Tibial nerve (tissue), 4 donors: ENCODE results near the gene GMPPA. TPM values are rescaled to one million over a fixed set of nuclear protein-coding genes. Genes with fewer than 3 reads are reported as not detected.
A peak's percentile ranks its signal among the peaks of the same experiment; 100 is the strongest.

Source experiments
- DNase-seq, 2 donors: peaks; one replicate each; pipeline ENCODE4 v3.0.0-alpha.2; 2019; ENCODE audit warnings: low spot score in 2 of 2
- H3K27ac ChIP-seq, 4 donors: fragments of 200-600 bp; sonication (generic) in 3 of 4; one replicate each; pipeline ENCODE4 v1.5.1; 2017 to 2019; ENCODE audit warnings: mild to moderate bottlenecking in 1 of 4
- H3K27me3 ChIP-seq, 2 donors: fragments of 200-600 bp; sonication (generic) in 1 of 2; one replicate each; pipeline versions ENCODE4 v1.5.1 to v1.6.0; 2017 to 2019
- H3K36me3 ChIP-seq, 3 donors: fragments of 200-600 bp; sonication (generic); one replicate each; pipeline ENCODE4 v1.5.1; 2018 to 2019
- H3K4me1 ChIP-seq, 4 donors: fragments of 200-600 bp; sonication (generic) in 3 of 4; one replicate each; pipeline ENCODE4 v1.5.1; 2017 to 2019
- H3K4me3 ChIP-seq, 4 donors: fragments of 200-600 bp; sonication (generic) in 3 of 4; one replicate each; pipeline ENCODE4 v1.5.1; 2017 to 2019; ENCODE audit warnings: mild to moderate bottlenecking in 1 of 4, moderate library complexity in 1 of 4
- H3K9me3 ChIP-seq, 4 donors: fragments of 200-600 bp; sonication (generic) in 3 of 4; one replicate each; pipeline ENCODE4 v1.5.1; 2017 to 2019
- EP300 ChIP-seq, 2 donors: sonication (generic); formaldehyde crosslinking; IDR thresholded peaks; one replicate each; pipeline ENCODE4 v1.6.1; 2017; ENCODE audit warnings: antibody characterized with exemption in 2 of 2, mild to moderate bottlenecking in 1 of 2
- POLR2A ChIP-seq, 2 donors: fragments of 450-650 bp; IDR thresholded peaks; one replicate each; pipeline ENCODE4 v1.6.1; 2017; ENCODE audit warnings: antibody characterized with exemption in 2 of 2, mild to moderate bottlenecking in 2 of 2, moderate library complexity in 2 of 2
- WGBS, 2 donors: methylation state at CpG; one replicate each; pipeline ENCODE4 v1.1.5; 2018; 5-methylcytosine and 5-hydroxymethylcytosine counted together
- total RNA-seq, 4 donors: library from RNA; depleted of rRNA; stranded (reverse); fragments of >200 nt; gene quantifications; one replicate each; pipeline ENCODE4 v1.1.0, GENCODE V29; 2016
- TF ChIP-seq, protein P1 (sequence below), 5 experiments: fragments of 200-600 bp in 3 of 5; fragments of 450-650 bp in 2 of 5; sonication (generic) in 3 of 5; IDR thresholded peaks; one replicate each; pipeline ENCODE4 v1.5.1; 2016 to 2019; ENCODE audit warnings: antibody characterized with exemption in 5 of 5, mild to moderate bottlenecking in 3 of 5, moderate library complexity in 2 of 5

Gene GMPPA
- total RNA-seq, 4 donors from 2014 or later = 18.8 to 29.7 (median 27.8) TPM

DNA sequence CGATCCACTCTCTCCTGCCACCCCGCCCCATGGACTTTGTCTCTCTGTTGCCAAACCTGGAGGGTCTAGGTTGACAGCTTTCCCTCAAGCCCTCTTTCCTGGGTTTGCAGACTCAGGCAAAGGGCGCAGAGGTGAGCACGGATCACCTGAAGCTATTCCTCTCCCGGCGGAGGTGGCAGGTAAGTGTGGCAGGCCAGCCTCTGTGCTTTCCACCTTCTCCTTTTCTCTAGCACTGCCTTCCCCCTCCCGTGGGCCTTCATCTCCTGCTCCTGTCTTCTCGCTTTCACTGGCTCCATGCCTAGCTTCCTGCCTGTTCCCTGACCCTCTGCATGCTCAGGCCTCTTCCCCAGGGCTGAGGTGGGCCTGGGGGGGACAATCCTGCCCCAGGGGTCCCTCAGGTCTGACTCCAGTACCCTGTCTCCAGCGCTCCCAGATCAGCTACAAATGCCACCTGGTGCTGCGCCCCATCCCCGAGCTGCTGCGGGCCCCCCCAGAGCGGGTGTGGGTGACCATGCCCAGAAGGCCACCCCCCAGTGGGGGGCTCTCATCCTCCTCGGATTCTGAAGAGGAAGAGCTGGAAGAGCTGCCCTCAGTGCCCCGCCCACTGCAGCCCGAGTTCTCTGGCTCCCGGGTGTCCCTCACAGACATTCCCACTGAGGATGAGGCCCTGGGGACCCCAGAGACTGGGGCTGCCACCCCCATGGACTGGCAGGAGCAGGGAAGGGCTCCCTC lies 15.9 kb upstream of the GMPPA start:
- TF ChIP-seq EP300 (IDR thresholded peaks at IDR 0.05) (no peak), POLR2A (IDR thresholded peaks at IDR 0.05) (no peak)
- TF ChIP-seq, protein P1, sequence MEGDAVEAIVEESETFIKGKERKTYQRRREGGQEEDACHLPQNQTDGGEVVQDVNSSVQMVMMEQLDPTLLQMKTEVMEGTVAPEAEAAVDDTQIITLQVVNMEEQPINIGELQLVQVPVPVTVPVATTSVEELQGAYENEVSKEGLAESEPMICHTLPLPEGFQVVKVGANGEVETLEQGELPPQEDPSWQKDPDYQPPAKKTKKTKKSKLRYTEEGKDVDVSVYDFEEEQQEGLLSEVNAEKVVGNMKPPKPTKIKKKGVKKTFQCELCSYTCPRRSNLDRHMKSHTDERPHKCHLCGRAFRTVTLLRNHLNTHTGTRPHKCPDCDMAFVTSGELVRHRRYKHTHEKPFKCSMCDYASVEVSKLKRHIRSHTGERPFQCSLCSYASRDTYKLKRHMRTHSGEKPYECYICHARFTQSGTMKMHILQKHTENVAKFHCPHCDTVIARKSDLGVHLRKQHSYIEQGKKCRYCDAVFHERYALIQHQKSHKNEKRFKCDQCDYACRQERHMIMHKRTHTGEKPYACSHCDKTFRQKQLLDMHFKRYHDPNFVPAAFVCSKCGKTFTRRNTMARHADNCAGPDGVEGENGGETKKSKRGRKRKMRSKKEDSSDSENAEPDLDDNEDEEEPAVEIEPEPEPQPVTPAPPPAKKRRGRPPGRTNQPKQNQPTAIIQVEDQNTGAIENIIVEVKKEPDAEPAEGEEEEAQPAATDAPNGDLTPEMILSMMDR (IDR thresholded peaks at IDR 0.05) = no peak
- H3K36me3 ChIP-seq = no peaks in the 10 kb centered on the region
- 78 to 87% methylated on average over 11 to 14 of the region's 17 CpGs for WGBS, 2 donors
- H3K27ac ChIP-seq = no peak overlapping the region
- H3K4me1 ChIP-seq = peaks cover 0 to 18% (median 11%) of the 10 kb centered on the region in 4 donors
- peaks cover 0 to 62% of the 10 kb centered on the region in 2 donors for H3K27me3 ChIP-seq
- DNase-seq = no peak
- H3K4me3 ChIP-seq = no peak overlapping the region
- H3K9me3 ChIP-seq = no peaks in the 10 kb centered on the region

DNA sequence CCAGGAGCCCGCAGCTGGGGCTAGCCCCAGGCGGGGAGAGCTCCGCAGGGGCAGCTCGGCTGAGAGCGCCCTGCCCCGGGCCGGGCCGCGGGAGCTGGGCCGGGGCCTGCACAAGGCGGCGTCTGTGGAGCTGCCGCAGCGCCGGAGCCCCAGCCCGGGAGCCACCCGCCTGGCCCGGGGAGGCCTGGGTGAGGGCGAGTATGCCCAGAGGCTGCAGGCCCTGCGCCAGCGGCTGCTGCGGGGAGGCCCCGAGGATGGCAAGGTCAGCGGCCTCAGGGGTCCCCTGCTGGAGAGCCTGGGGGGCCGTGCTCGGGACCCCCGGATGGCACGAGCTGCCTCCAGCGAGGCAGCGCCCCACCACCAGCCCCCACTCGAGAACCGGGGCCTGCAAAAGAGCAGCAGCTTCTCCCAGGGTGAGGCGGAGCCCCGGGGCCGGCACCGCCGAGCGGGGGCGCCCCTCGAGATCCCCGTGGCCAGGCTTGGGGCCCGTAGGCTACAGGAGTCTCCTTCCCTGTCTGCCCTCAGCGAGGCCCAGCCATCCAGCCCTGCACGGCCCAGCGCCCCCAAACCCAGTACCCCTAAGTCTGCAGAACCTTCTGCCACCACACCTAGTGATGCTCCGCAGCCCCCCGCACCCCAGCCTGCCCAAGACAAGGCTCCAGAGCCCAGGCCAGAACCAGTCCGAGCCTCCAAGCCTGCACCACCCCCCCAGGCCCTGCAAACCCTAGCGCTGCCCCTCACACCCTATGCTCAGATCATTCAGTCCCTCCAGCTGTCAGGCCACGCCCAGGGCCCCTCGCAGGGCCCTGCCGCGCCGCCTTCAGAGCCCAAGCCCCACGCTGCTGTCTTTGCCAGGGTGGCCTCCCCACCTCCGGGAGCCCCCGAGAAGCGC lies 15.0 kb upstream of the GMPPA start:
- TF ChIP-seq POLR2A (IDR thresholded peaks at IDR 0.05) (no peak), EP300 (IDR thresholded peaks at IDR 0.05) (no peak)
- TF ChIP-seq, protein P1 (IDR thresholded peaks at IDR 0.05) = no peak
- H3K36me3 ChIP-seq = no peaks in the 10 kb centered on the region
- DNase-seq = no peak
- WGBS, 2 donors = 20 to 26% methylated on average over 14 to 24 of the region's 58 CpGs
- peaks cover 0 to 18% (median 11%) of the 10 kb centered on the region in 4 donors for H3K4me1 ChIP-seq
- H3K9me3 ChIP-seq = no peaks in the 10 kb centered on the region
- peaks cover 0 to 71% of the 10 kb centered on the region in 2 donors for H3K27me3 ChIP-seq
- H3K4me3 ChIP-seq = peak overlapping the region in 2 of 4 donors; percentile 26 to 29
- no peak overlapping the region for H3K27ac ChIP-seq

DNA sequence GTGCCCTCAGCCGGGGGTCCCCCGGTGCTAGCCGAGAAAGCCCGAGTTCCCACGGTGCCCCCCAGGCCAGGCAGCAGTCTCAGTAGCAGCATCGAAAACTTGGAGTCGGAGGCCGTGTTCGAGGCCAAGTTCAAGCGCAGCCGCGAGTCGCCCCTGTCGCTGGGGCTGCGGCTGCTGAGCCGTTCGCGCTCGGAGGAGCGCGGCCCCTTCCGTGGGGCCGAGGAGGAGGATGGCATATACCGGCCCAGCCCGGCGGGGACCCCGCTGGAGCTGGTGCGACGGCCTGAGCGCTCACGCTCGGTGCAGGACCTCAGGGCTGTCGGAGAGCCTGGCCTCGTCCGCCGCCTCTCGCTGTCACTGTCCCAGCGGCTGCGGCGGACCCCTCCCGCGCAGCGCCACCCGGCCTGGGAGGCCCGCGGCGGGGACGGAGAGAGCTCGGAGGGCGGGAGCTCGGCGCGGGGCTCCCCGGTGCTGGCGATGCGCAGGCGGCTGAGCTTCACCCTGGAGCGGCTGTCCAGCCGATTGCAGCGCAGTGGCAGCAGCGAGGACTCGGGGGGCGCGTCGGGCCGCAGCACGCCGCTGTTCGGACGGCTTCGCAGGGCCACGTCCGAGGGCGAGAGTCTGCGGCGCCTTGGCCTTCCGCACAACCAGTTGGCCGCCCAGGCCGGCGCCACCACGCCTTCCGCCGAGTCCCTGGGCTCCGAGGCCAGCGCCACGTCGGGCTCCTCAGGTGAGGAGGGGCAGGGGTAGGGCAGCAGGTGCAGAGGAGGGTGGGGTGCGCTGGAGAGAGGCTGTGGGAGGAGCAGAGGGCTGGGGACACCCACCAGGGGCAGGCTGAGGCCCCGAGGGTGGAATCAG lies 14.1 kb upstream of the GMPPA start:
- H3K4me1 ChIP-seq = peaks cover 0 to 18% (median 11%) of the 10 kb centered on the region in 4 donors
- no peak overlapping the region for H3K27ac ChIP-seq
- H3K4me3 ChIP-seq = peak overlapping the region in 2 of 4 donors; percentile 26 to 29
- no peaks in the 10 kb centered on the region for H3K9me3 ChIP-seq
- 4 to 13% methylated on average over 10 to 62 of the region's 89 CpGs for whole genome bisulfite sequencing, 2 donors
- DNase-seq = no peak
- H3K27me3 ChIP-seq = peaks cover 0 to 80% of the 10 kb centered on the region in 2 donors
- TF ChIP-seq, protein P1 (IDR thresholded peaks at IDR 0.05) = no peak
- TF ChIP-seq EP300 (IDR thresholded peaks at IDR 0.05) (no peak), POLR2A (IDR thresholded peaks at IDR 0.05) (no peak)
- no peaks in the 10 kb centered on the region for H3K36me3 ChIP-seq

DNA sequence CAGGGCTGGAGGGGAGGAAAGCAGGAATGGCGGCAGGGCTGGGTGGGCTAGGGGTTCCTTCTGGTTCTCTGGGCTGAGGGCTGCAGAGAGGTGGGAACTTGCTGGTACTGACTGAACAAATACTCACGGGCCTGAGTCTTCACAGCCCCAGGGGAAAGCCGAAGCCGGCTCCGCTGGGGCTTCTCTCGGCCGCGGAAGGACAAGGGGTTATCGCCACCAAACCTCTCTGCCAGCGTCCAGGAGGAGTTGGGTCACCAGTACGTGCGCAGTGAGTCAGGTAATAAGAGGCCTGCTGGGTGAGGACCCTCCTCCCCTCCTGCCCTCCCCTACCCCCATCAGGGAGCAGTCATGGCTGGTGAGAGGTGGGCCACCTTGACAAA lies 13.5 kb upstream of the GMPPA start:
- H3K27me3 ChIP-seq = peaks cover 0 to 86% of the 10 kb centered on the region in 2 donors
- H3K4me3 ChIP-seq = no peak overlapping the region
- no peaks in the 10 kb centered on the region for H3K36me3 ChIP-seq
- H3K9me3 ChIP-seq = no peaks in the 10 kb centered on the region
- H3K27ac ChIP-seq = no peak overlapping the region
- WGBS, 2 donors = 79% methylated on average over 12 of the region's 12 CpGs
- peaks cover 0 to 18% (median 11%) of the 10 kb centered on the region in 4 donors for H3K4me1 ChIP-seq
- no peak for DNase-seq
- no peak for TF ChIP-seq POLR2A (IDR thresholded peaks at IDR 0.05)
- TF ChIP-seq, protein P1 (IDR thresholded peaks at IDR 0.05) = no peak
- TF ChIP-seq EP300 (IDR thresholded peaks at IDR 0.05) = no peak
